Measurements from ENCODE around the gene CHST6. TPM values are rescaled to one million over a fixed set of nuclear protein-coding genes. Genes with fewer than 3 reads are reported as not detected.
"Not testable (repeated sequence)": the region's sequence is repeated elsewhere in the genome, so short reads cannot be mapped to it uniquely, and the experiment has no call there.

The CHST6 gene
- total and polyA plus RNA-seq, 9 of the 15 experiments (the other 6 are each of a cell fraction or from before 2014, with no cell fraction given): 0.01 to 0.05 (median 0.02) TPM; not detected in 6

DNA sequence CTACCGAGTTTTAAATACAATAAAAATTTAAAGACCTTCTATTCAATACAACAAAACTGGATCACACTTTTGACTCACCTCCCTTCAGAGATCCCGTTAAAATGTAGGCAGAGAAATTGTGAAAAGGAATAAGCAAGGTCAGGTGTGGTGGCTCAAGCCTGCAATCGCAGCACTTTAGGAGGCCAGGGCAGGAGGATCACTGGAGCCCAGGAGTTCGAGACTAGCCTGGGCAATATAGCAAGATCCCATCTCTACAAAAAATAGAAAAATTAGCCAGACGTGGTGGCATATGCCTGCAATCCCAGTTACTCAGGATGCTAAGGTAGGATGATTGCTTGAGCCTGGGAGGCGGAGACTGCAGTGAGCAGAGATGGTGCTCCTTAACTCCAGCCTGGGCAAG is 23.9 kb upstream of the CHST6 start:
- in situ Hi-C loops (cut with MboI) (no loop called here), intact Hi-C loops (cut with micrococcal nuclease) (no loop called here)
- no peaks in the 10 kb centered on the region for H3K79me2 ChIP-seq (ENCODE audit: control insufficient read depth, insufficient read depth, low read length)
- no peak for ATAC-seq
- no peak for FAIRE-seq
- 45% methylated on average over 6 of the region's 6 CpGs for WGBS (ENCODE audit: insufficient coverage, low coverage, missing lambda C conversion rate)
- POLR2A ChIA-PET: interaction anchor here (1.2 kb wide), 1 partner anchor 16 kb away, joined by 4 read pairs; no protein-coding TSS in a partner anchor
- no peak overlapping the region for H3K4me3 ChIP-seq
- no peaks in the 10 kb centered on the region for H3K9me3 ChIP-seq (replicated peaks; ENCODE audit: control insufficient read depth, insufficient read depth, low read depth, low read length)
- TF ChIP-seq PML (IDR thresholded peaks at IDR 0.05; ENCODE audit: low read length) (no peak), SIRT6 (IDR thresholded peaks at IDR 0.05; ENCODE audit: low read depth, low read length) (no peak), ZNF121 (CRISPR knock-in tag; conservative IDR thresholded peaks at IDR 0.05) (peak; percentile 83), HNRNPUL1 (IDR thresholded peaks at IDR 0.05; ENCODE audit: low read length) (no peak)
- no peaks in the 10 kb centered on the region for H3K36me3 ChIP-seq (ENCODE audit: control insufficient read depth, insufficient read depth, low read length)
- CTCF ChIA-PET (ENCODE audit: low intra/inter-chr PET ratio): no interaction called here
- no TSS peak for BruUV-seq (replicated peaks)
- no peaks in the 10 kb centered on the region for H3K9me1 ChIP-seq (ENCODE audit: control insufficient read depth, insufficient read depth, low read length)
- H3K4me2 ChIP-seq (ENCODE audit: insufficient read depth, low read length): no peak overlapping the region
- peaks cover 0 to 14% of the 10 kb centered on the region in 2 experiments; a peak in 3 of 5 replicates for H3K4me1 ChIP-seq (replicated peaks in 1 of 2; ENCODE audit: control insufficient read depth in 2 of 2, insufficient read depth in 2 of 2, low read length in 2 of 2)
- H3K9ac ChIP-seq (ENCODE audit: insufficient read depth in 1 of 2, low read depth in 2 of 2, low read length in 2 of 2): no peak overlapping the region
- DNase-seq (ENCODE audit: extremely low read depth in 1 of 4, low spot score in 3 of 4): no peak
- H2AFZ ChIP-seq (ENCODE audit: low read depth, low read length): no peak overlapping the region
- no peaks in the 10 kb centered on the region for H4K20me1 ChIP-seq (replicated peaks; ENCODE audit: control insufficient read depth, insufficient read depth, low read length)
- H3K27ac ChIP-seq (ENCODE audit: extremely low read depth, low read depth, low read length): no peak overlapping the region
- peaks cover 2 to 7% of the 10 kb centered on the region in 2 experiments; a peak in 4 of 5 replicates for H3K27me3 ChIP-seq (ENCODE audit: control insufficient read depth in 2 of 2, insufficient read depth in 2 of 2, low read length in 2 of 2)

- H3K27me3 ChIP-seq (ENCODE audit: control insufficient read depth in 2 of 2, insufficient read depth in 2 of 2, low read length in 2 of 2); H3K79me2 ChIP-seq (ENCODE audit: control insufficient read depth, insufficient read depth, low read length); H4K20me1 ChIP-seq (replicated peaks; ENCODE audit: control insufficient read depth, insufficient read depth, low read length); DNase-seq (ENCODE audit: extremely low read depth in 1 of 4, low spot score in 3 of 4); H3K36me3 ChIP-seq (ENCODE audit: control insufficient read depth, insufficient read depth, low read length); in situ Hi-C loops (cut with MboI); BruUV-seq (replicated peaks); H3K9me1 ChIP-seq (ENCODE audit: control insufficient read depth, insufficient read depth, low read length); ATAC-seq; H3K9me3 ChIP-seq (replicated peaks; ENCODE audit: control insufficient read depth, insufficient read depth, low read depth, low read length): not testable (repeated sequence)
- Histone ChIP-seq H2AFZ (ENCODE audit: low read depth, low read length) (peak overlapping the region; percentile 97), H3K4me3 (peak overlapping the region; percentile 77), H3K4me2 (ENCODE audit: insufficient read depth, low read length) (peak overlapping the region; percentile 84), H3K27ac (ENCODE audit: extremely low read depth, low read depth, low read length) (peak overlapping the region; percentile 76), H3K9ac (ENCODE audit: insufficient read depth in 1 of 2, low read depth in 2 of 2, low read length in 2 of 2) (peak overlapping the region; percentile 86 to 93), H3K4me1 (replicated peaks in 1 of 2; ENCODE audit: control insufficient read depth in 2 of 2, insufficient read depth in 2 of 2, low read length in 2 of 2) (peaks cover 0 to 14% of the 10 kb centered on the region in 2 experiments; a peak in 3 of 5 replicates)
- intact Hi-C loops (cut with micrococcal nuclease): loop anchor here (2.0 kb wide), 1 partner anchor 44 kb away; no protein-coding TSS in a partner anchor
- POLR2A ChIA-PET: interaction anchor here (0.5 to 2.4 kb wide), 10 partner anchors 8 to 225 kb away, joined by 3 to 17 read pairs (median 4); partner anchors contain the start of genes ADAT1 and TMEM231
- WGBS (ENCODE audit: insufficient coverage, low coverage, missing lambda C conversion rate): 34% methylated on average over 34 of the region's 42 CpGs
- peak; percentile 19 for FAIRE-seq
- CTCF ChIA-PET (ENCODE audit: low intra/inter-chr PET ratio): interaction anchor here (0.8 to 1.6 kb wide), 3 partner anchors 11 to 265 kb away, joined by 3 to 5 read pairs (median 4); partner anchors contain the start of genes BCAR1 and TMEM170A
- TF ChIP-seq PCBP1 (IDR thresholded peaks at IDR 0.05; ENCODE audit: low read depth, low read length, poor library complexity, severe bottlenecking) (peak; percentile 47), AFF4 (CRISPR knock-in tag; IDR thresholded peaks at IDR 0.05) (peak; percentile 10; the same call in 1 of the 2 replicates), TGIF2 (CRISPR knock-in tag; IDR thresholded peaks at IDR 0.05) (0 out of 2 replicates have a peak, but pooled peaks have one; percentile 90), LCOR (CRISPR knock-in tag; IDR thresholded peaks at IDR 0.05) (0 out of 2 replicates have a peak, but pooled peaks have one; percentile 56), RBM34 (IDR thresholded peaks at IDR 0.05; ENCODE audit: borderline replicate concordance, insufficient read depth, low read length) (0 out of 2 replicates have a peak, but pooled peaks have one; percentile 71), ZBED1 (IDR thresholded peaks at IDR 0.05) (0 out of 2 replicates have a peak, but pooled peaks have one; percentile 10)
These were observed 21.1 kb upstream of the CHST6 start for GRCh38 chr16:75516189-75516966.

Measured in K562 (cell line).